ENCODE measurements around the gene FYN. TPM values are rescaled to one million over a fixed set of nuclear protein-coding genes. Genes with fewer than 3 reads are reported as not detected.

The FYN gene
- total RNA-seq, 1 donor from 2014 or later, result 525 TPM

- H3K9me3 Mint-ChIP-seq (ENCODE audit: unreplicated experiment), result peaks cover 11% of the 10 kb centered on the region
- DNase-seq, result no peak
- TF ChIP-seq CTCF (IDR thresholded peaks at IDR 0.05; ENCODE audit: partially characterized antibody, unreplicated experiment), result no peak
- no peaks in the 10 kb centered on the region for H3K36me3 Mint-ChIP-seq (ENCODE audit: unreplicated experiment)
- H3K4me1 Mint-ChIP-seq (ENCODE audit: low read depth, unreplicated experiment), result peaks cover 49% of the 10 kb centered on the region
- peak overlapping the region; percentile 59 for H3K27ac Mint-ChIP-seq (ENCODE audit: unreplicated experiment)
- peaks cover 2% of the 10 kb centered on the region for H3K27me3 Mint-ChIP-seq (ENCODE audit: unreplicated experiment)
- peak overlapping the region; percentile 8 for H3K4me3 Mint-ChIP-seq (ENCODE audit: unreplicated experiment)
Measured at GRCh38 chr6:111793711-111794111, 79.5 kb downstream of the FYN start.

GRCh38 chr6:111792914-111793700 is 80.1 kb downstream of the FYN start:
- peak overlapping the region; percentile 59 for H3K27ac Mint-ChIP-seq (ENCODE audit: unreplicated experiment)
- DNase-seq, result no peak
- no peak for TF ChIP-seq CTCF (IDR thresholded peaks at IDR 0.05; ENCODE audit: partially characterized antibody, unreplicated experiment)
- no peaks in the 10 kb centered on the region for H3K36me3 Mint-ChIP-seq (ENCODE audit: unreplicated experiment)
- peak overlapping the region; percentile 8 for H3K4me3 Mint-ChIP-seq (ENCODE audit: unreplicated experiment)
- peaks cover 46% of the 10 kb centered on the region for H3K4me1 Mint-ChIP-seq (ENCODE audit: low read depth, unreplicated experiment)
- peaks cover 2% of the 10 kb centered on the region for H3K27me3 Mint-ChIP-seq (ENCODE audit: unreplicated experiment)
- H3K9me3 Mint-ChIP-seq (ENCODE audit: unreplicated experiment), result peaks cover 11% of the 10 kb centered on the region

GRCh38 chr6:111792241-111792640 is 81.0 kb downstream of the FYN start:
- DNase-seq, result no peak
- Mint-ChIP-seq H3K4me3 (ENCODE audit: unreplicated experiment) (peak overlapping the region; percentile 1), H3K27ac (ENCODE audit: unreplicated experiment) (peak overlapping the region; percentile 60), H3K9me3 (ENCODE audit: unreplicated experiment) (peaks cover 13% of the 10 kb centered on the region), H3K36me3 (ENCODE audit: unreplicated experiment) (no peaks in the 10 kb centered on the region), H3K4me1 (ENCODE audit: low read depth, unreplicated experiment) (peaks cover 46% of the 10 kb centered on the region), H3K27me3 (ENCODE audit: unreplicated experiment) (peaks cover 2% of the 10 kb centered on the region)
- no peak for TF ChIP-seq CTCF (IDR thresholded peaks at IDR 0.05; ENCODE audit: partially characterized antibody, unreplicated experiment)

GRCh38 chr6:111791415-111791814 is 81.8 kb downstream of the FYN start:
- Mint-ChIP-seq H3K27me3 (ENCODE audit: unreplicated experiment) (peaks cover 2% of the 10 kb centered on the region), H3K36me3 (ENCODE audit: unreplicated experiment) (no peaks in the 10 kb centered on the region), H3K4me3 (ENCODE audit: unreplicated experiment) (peak overlapping the region; percentile 61), H3K4me1 (ENCODE audit: low read depth, unreplicated experiment) (peaks cover 46% of the 10 kb centered on the region), H3K27ac (ENCODE audit: unreplicated experiment) (peak overlapping the region; percentile 60), H3K9me3 (ENCODE audit: unreplicated experiment) (peaks cover 13% of the 10 kb centered on the region)
- no peak for TF ChIP-seq CTCF (IDR thresholded peaks at IDR 0.05; ENCODE audit: partially characterized antibody, unreplicated experiment)
- DNase-seq, result no peak

- Mint-ChIP-seq H3K27me3 (ENCODE audit: unreplicated experiment) (peaks cover 2% of the 10 kb centered on the region), H3K36me3 (ENCODE audit: unreplicated experiment) (no peaks in the 10 kb centered on the region), H3K4me1 (ENCODE audit: low read depth, unreplicated experiment) (peaks cover 44% of the 10 kb centered on the region), H3K4me3 (ENCODE audit: unreplicated experiment) (no peak overlapping the region), H3K9me3 (ENCODE audit: unreplicated experiment) (peaks cover 18% of the 10 kb centered on the region), H3K27ac (ENCODE audit: unreplicated experiment) (no peak overlapping the region)
- no peak for DNase-seq
- TF ChIP-seq CTCF (IDR thresholded peaks at IDR 0.05; ENCODE audit: partially characterized antibody, unreplicated experiment), result no peak
Measured at GRCh38 chr6:111789598-111789997, 83.7 kb downstream of the FYN start.
